Left ventricle myocardium inferior (tissue), 1 donor: ENCODE results near the gene EHF. TPM values are rescaled to one million over a fixed set of nuclear protein-coding genes. Genes with fewer than 3 reads are reported as not detected.

Source experiments
- DNase-seq: peaks from one replicate; pipeline ENCODE4 v3.0.0-alpha.2; 2020
- H3K27ac ChIP-seq: fragments of 200-600 bp; replicated peaks from 2 replicates; pipeline ENCODE4 v1.8.0; 2021
- H3K27me3 ChIP-seq: fragments of 200-600 bp; 2 replicates; pipeline ENCODE4 v1.8.0; 2021; ENCODE audit warnings: low read depth
- H3K36me3 ChIP-seq: fragments of 200-600 bp; 2 replicates; pipeline ENCODE4 v1.8.0; 2021
- H3K4me1 ChIP-seq: fragments of 200-600 bp; 2 replicates; pipeline ENCODE4 v1.8.0; 2021
- H3K4me3 ChIP-seq: fragments of 200-600 bp; 2 replicates; pipeline ENCODE4 v1.8.0; 2021; ENCODE audit warnings: mild to moderate bottlenecking, moderate library complexity
- H3K9me3 ChIP-seq: fragments of 200-600 bp; replicated peaks from 2 replicates; pipeline ENCODE4 v1.8.0; 2021
- CTCF ChIP-seq: fragments of 200-600 bp; IDR thresholded peaks from 2 replicates; pipeline ENCODE4 v1.8.0; 2021; ENCODE audit warnings: antibody characterized with exemption, mild to moderate bottlenecking, borderline replicate concordance
- intact Hi-C: fragments of 100-400 bp; cut with micrococcal nuclease; formaldehyde crosslinking; loops from one replicate; pipeline ENCODE4 v1.11.0; 2022
- total RNA-seq: library from RNA; stranded (reverse); fragmentation: NEBNext Ultra II Directional; extraction: Animal tissue kit (Norgen Biotek cat#: 25700); gene quantifications from one replicate; pipeline ENCODE4 v1.2.1, GENCODE V29; 2021
- donor health status: DM: no; HTN: yes; CAD: no; lungs with severe emphysema.

Gene EHF
- total RNA-seq, 1 donor from 2014 or later, result 1.6 TPM

GRCh38 chr11:34595960-34596644, 24.8 kb upstream of the EHF start:
- Histone ChIP-seq H3K9me3 (peaks cover 8% of the 10 kb centered on the region), H3K27me3 (no peaks in the 10 kb centered on the region), H3K4me3 (no peak overlapping the region), H3K27ac (no peak overlapping the region), H3K36me3 (no peaks in the 10 kb centered on the region), H3K4me1 (peaks cover 11% of the 10 kb centered on the region)
- intact Hi-C loops, result no loop called here
- no peak for TF ChIP-seq CTCF
- no peak for DNase-seq

- Histone ChIP-seq H3K27ac (no peak overlapping the region), H3K4me3 (no peak overlapping the region), H3K27me3 (no peaks in the 10 kb centered on the region), H3K4me1 (peaks cover 17% of the 10 kb centered on the region), H3K36me3 (no peaks in the 10 kb centered on the region), H3K9me3 (no peaks in the 10 kb centered on the region)
- no peak for TF ChIP-seq CTCF
- intact Hi-C loops, result no loop called here
- DNase-seq, result no peak
Observed at GRCh38 chr11:34599406-34599945, 21.4 kb upstream of the EHF start.

GRCh38 chr11:34600339-34601084, 20.4 kb upstream of the EHF start:
- no peak for TF ChIP-seq CTCF
- H3K9me3 ChIP-seq, result no peaks in the 10 kb centered on the region
- no peaks in the 10 kb centered on the region for H3K36me3 ChIP-seq
- intact Hi-C loops, result no loop called here
- no peak for DNase-seq
- H3K4me1 ChIP-seq, result peaks cover 17% of the 10 kb centered on the region
- no peak overlapping the region for H3K4me3 ChIP-seq
- H3K27ac ChIP-seq, result no peak overlapping the region
- H3K27me3 ChIP-seq, result no peaks in the 10 kb centered on the region

- no peak for DNase-seq
- H3K27ac ChIP-seq, result no peak overlapping the region
- intact Hi-C loops, result no loop called here
Observed at GRCh38 chr11:34601085-34601444, 19.8 kb upstream of the EHF start.

GRCh38 chr11:34601609-34602008, 19.3 kb upstream of the EHF start:
- no peaks in the 10 kb centered on the region for H3K27me3 ChIP-seq
- no peaks in the 10 kb centered on the region for H3K36me3 ChIP-seq
- intact Hi-C loops, result no loop called here
- H3K4me3 ChIP-seq, result no peak overlapping the region
- TF ChIP-seq CTCF, result no peak
- peaks cover 17% of the 10 kb centered on the region for H3K4me1 ChIP-seq
- no peaks in the 10 kb centered on the region for H3K9me3 ChIP-seq
- no peak overlapping the region for H3K27ac ChIP-seq
- DNase-seq, result no peak

More at GRCh38 chr11:34601085-34601444, 19.8 kb upstream of the EHF start:
- no peak for TF ChIP-seq CTCF
- Histone ChIP-seq H3K4me1 (peaks cover 17% of the 10 kb centered on the region), H3K9me3 (no peaks in the 10 kb centered on the region), H3K4me3 (no peak overlapping the region), H3K36me3 (no peaks in the 10 kb centered on the region), H3K27me3 (no peaks in the 10 kb centered on the region)
